Transverse colon (tissue), 4 donors: Measurements from ENCODE around the gene CFAP46.
"Not testable (repeated sequence)": the region's sequence is repeated elsewhere in the genome, so short reads cannot be mapped to it uniquely, and the experiment has no call there.

ENCODE experiments used
- POLR2A ChIP-seq: fragments of 450-650 bp; IDR thresholded peaks from one replicate; pipeline ENCODE4 v1.6.1; 2016; ENCODE audit warnings: antibody characterized with exemption, mild to moderate bottlenecking, moderate library complexity
- POLR2AphosphoS5 ChIP-seq, 3 donors: sonication (generic); formaldehyde crosslinking; IDR thresholded peaks; one replicate each; pipeline ENCODE4 v1.6.1; 2016; ENCODE audit warnings: antibody characterized with exemption in 3 of 3
- TF ChIP-seq, protein P1 (sequence below), 5 experiments: fragments of 200-600 bp in 3 of 5; fragments of 450-650 bp in 2 of 5; sonication (generic) in 3 of 5; IDR thresholded peaks; 1 replicate in 2 of 5; 2 replicates in 3 of 5; pipeline ENCODE4 v1.5.1; 2016 to 2017; ENCODE audit warnings: antibody characterized with exemption in 5 of 5, inconsistent platforms in 3 of 5, mild to moderate bottlenecking in 2 of 5, moderate library complexity in 1 of 5

- TF ChIP-seq, protein P1, sequence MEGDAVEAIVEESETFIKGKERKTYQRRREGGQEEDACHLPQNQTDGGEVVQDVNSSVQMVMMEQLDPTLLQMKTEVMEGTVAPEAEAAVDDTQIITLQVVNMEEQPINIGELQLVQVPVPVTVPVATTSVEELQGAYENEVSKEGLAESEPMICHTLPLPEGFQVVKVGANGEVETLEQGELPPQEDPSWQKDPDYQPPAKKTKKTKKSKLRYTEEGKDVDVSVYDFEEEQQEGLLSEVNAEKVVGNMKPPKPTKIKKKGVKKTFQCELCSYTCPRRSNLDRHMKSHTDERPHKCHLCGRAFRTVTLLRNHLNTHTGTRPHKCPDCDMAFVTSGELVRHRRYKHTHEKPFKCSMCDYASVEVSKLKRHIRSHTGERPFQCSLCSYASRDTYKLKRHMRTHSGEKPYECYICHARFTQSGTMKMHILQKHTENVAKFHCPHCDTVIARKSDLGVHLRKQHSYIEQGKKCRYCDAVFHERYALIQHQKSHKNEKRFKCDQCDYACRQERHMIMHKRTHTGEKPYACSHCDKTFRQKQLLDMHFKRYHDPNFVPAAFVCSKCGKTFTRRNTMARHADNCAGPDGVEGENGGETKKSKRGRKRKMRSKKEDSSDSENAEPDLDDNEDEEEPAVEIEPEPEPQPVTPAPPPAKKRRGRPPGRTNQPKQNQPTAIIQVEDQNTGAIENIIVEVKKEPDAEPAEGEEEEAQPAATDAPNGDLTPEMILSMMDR (IDR thresholded peaks at IDR 0.05): not testable (repeated sequence)
- not testable (repeated sequence) for TF ChIP-seq POLR2AphosphoS5 (IDR thresholded peaks at IDR 0.05); POLR2A
These were observed 116.4 kb downstream of the CFAP46 start for GRCh38 chr10:132825783-132826523.
